HG03442 (cell line): ENCODE measurements around the gene ALS2.
A peak's percentile ranks its signal among the peaks of the same experiment; 100 is the strongest.
"Not testable (repeated sequence)": the region's sequence is repeated elsewhere in the genome, so short reads cannot be mapped to it uniquely, and the experiment has no call there.

Source experiments
- ATAC-seq: cut with Tn5 transposase; IDR thresholded peaks from one replicate; pipeline ENCODE4 v1.9.1; 2021; ENCODE audit warnings: mild to moderate bottlenecking, moderate library complexity; ENCODE audit not compliant: unreplicated experiment

Gene ALS2

GRCh38 chr2:201780674-201781493 is at the start of gene ALS2:
ALS2 (minus strand) TSS chr2:201780933; CDS start chr2:201768885, 12,048 bp downstream.
- ATAC-seq, result peak; percentile 94

GRCh38 chr2:201828220-201828619 is 47.5 kb upstream of the ALS2 start:
- ATAC-seq, result no peak

GRCh38 chr2:201827621-201828020 is 46.9 kb upstream of the ALS2 start:
- ATAC-seq, result no peak

- ATAC-seq, result no peak
Observed at GRCh38 chr2:201824212-201824611, 43.5 kb upstream of the ALS2 start.

GRCh38 chr2:201821080-201821479 is 40.3 kb upstream of the ALS2 start:
- ATAC-seq, result no peak

- ATAC-seq, result no peak
Observed at GRCh38 chr2:201820383-201821007, 39.8 kb upstream of the ALS2 start.

- ATAC-seq, result no peak
Observed at GRCh38 chr2:201816657-201817575, 36.2 kb upstream of the ALS2 start.

- ATAC-seq, result no peak
Observed at GRCh38 chr2:201813996-201814760, 33.4 kb upstream of the ALS2 start.

- not testable (repeated sequence) for ATAC-seq
Observed at GRCh38 chr2:201810604-201811003, 29.9 kb upstream of the ALS2 start.

- no peak for ATAC-seq
Observed at GRCh38 chr2:201809633-201810032, 28.9 kb upstream of the ALS2 start.

GRCh38 chr2:201808027-201808426 is 27.3 kb upstream of the ALS2 start:
- no peak for ATAC-seq

- no peak for ATAC-seq
Observed at GRCh38 chr2:201807452-201807999, 26.8 kb upstream of the ALS2 start.

- ATAC-seq, result no peak
Observed at GRCh38 chr2:201806442-201807170, 25.9 kb upstream of the ALS2 start, which contains the start of gene CDK15. CDK15 (plus strand) TSS chr2:201806537; CDS start chr2:201806665, 128 bp downstream.

- not testable (repeated sequence) for ATAC-seq
Observed at GRCh38 chr2:201798914-201799285, 18.2 kb upstream of the ALS2 start.

GRCh38 chr2:201798252-201798913 is 17.6 kb upstream of the ALS2 start:
- no peak for ATAC-seq

- ATAC-seq, result no peak
Observed at GRCh38 chr2:201797175-201797840, 16.6 kb upstream of the ALS2 start.

GRCh38 chr2:201796478-201796865 is 15.7 kb upstream of the ALS2 start:
- no peak for ATAC-seq
